AG04449 (cell line): Measurements from ENCODE around the gene ADGRG2.

Experiments used
- CTCF ChIA-PET: fragments of 350-600 bp; formaldehyde crosslinking; extraction: SDS; loops from one replicate; lab custom pipeline; 2021; ENCODE audit warnings: antibody characterized with exemption; lab: Yijun Ruan, JAX
- POLR2A ChIA-PET: fragments of 400-600, 350-600 bp; formaldehyde crosslinking; extraction: SDS; loops from one replicate; lab custom pipeline; 2020; ENCODE audit warnings: antibody characterized with exemption, inconsistent platforms; lab: Yijun Ruan, JAX
- DNase-seq: peaks from one replicate; pipeline ENCODE4 v3.0.0-alpha.2; 2010; ENCODE audit warnings: low read depth, low spot score
- H3K4me3 ChIP-seq: 2 replicates; pipeline ENCODE4 v1.5.1; 2011; ENCODE audit warnings: low read depth, mild to moderate bottlenecking, control low read depth, low read length
- CTCF ChIP-seq: IDR thresholded peaks from one replicate; pipeline ENCODE4 v1.5.1; 2011; ENCODE audit warnings: mild to moderate bottlenecking, moderate library complexity, low read length, control low read depth, inconsistent platforms; ENCODE audit not compliant: insufficient read depth; ENCODE audit errors: missing control alignments

Gene ADGRG2

GRCh38 chrX:18956303-18957032 lies 165.8 kb downstream of the ADGRG2 start:
- ChIA-PET POLR2A (no interaction called here), CTCF (no interaction called here)
- no peak overlapping the region for H3K4me3 ChIP-seq
- TF ChIP-seq CTCF = no peak
- DNase-seq = no peak

GRCh38 chrX:18955676-18956075 lies 166.6 kb downstream of the ADGRG2 start:
- POLR2A ChIA-PET = no interaction called here
- no peak for DNase-seq
- no peak overlapping the region for H3K4me3 ChIP-seq
- CTCF ChIA-PET = no interaction called here
- no peak for TF ChIP-seq CTCF

- no peak for TF ChIP-seq CTCF
- no peak for DNase-seq
- no peak overlapping the region for H3K4me3 ChIP-seq
- ChIA-PET POLR2A (no interaction called here), CTCF (no interaction called here)
These were observed 171.2 kb downstream of the ADGRG2 start for GRCh38 chrX:18951032-18951431.

GRCh38 chrX:18949944-18950301 lies 172.3 kb downstream of the ADGRG2 start:
- H3K4me3 ChIP-seq = no peak overlapping the region
- no peak for DNase-seq
- ChIA-PET CTCF (interaction anchor here (1.4 kb wide), 1 partner anchor 384 kb away, joined by 5 read pairs; no protein-coding TSS in a partner anchor), POLR2A (no interaction called here)
- no peak for TF ChIP-seq CTCF

GRCh38 chrX:18949291-18949943 lies 172.9 kb downstream of the ADGRG2 start:
- H3K4me3 ChIP-seq = no peak overlapping the region
- ChIA-PET CTCF (interaction anchor here (1.4 kb wide), 1 partner anchor 384 kb away, joined by 5 read pairs; no protein-coding TSS in a partner anchor), POLR2A (no interaction called here)
- DNase-seq = no peak
- TF ChIP-seq CTCF = no peak

GRCh38 chrX:18946611-18947010 lies 175.7 kb downstream of the ADGRG2 start:
- CTCF ChIA-PET = no interaction called here
- TF ChIP-seq CTCF = no peak
- no peak for DNase-seq

More at GRCh38 chrX:18946611-18947010, 175.7 kb downstream of the ADGRG2 start:
- POLR2A ChIA-PET = no interaction called here
- H3K4me3 ChIP-seq = no peak overlapping the region
